GM10248 (cell line): ENCODE measurements around the gene MYO16.

Experiments used
- CTCF ChIA-PET: fragments of 300-600 bp; sonication (Branson Sonifier 250); formaldehyde crosslinking; extraction: SDS; loops from one replicate; lab custom pipeline; 2021; ENCODE audit warnings: antibody characterized with exemption; lab: Yijun Ruan, JAX
- POLR2A ChIA-PET: fragments of 350-650 bp; sonication (Branson Sonifier 250); formaldehyde crosslinking; extraction: SDS; loops from one replicate; lab custom pipeline; 2020; ENCODE audit warnings: antibody characterized with exemption; lab: Yijun Ruan, JAX
- DNase-seq: peaks from one replicate; pipeline ENCODE4 v3.0.0; 2012; ENCODE audit errors: extremely low spot score
- CTCF ChIP-seq: IDR thresholded peaks from 2 replicates; pipeline ENCODE4 v1.5.1; 2012; ENCODE audit warnings: mild to moderate bottlenecking, low read depth; ENCODE audit errors: extremely low read depth, missing control alignments, control extremely low read depth

Gene MYO16

GRCh38 chr13:108968566-108968965, 339.2 kb downstream of the MYO16 start:
- POLR2A ChIA-PET: no interaction called here
- no peak for DNase-seq
- CTCF ChIA-PET: interaction anchor here (1.2 kb wide), 1 partner anchor 8 kb away, joined by 5 read pairs; no protein-coding TSS in a partner anchor
- TF ChIP-seq CTCF: no peak

GRCh38 chr13:108974686-108975085, 345.3 kb downstream of the MYO16 start:
- POLR2A ChIA-PET: no interaction called here
- CTCF ChIA-PET: no interaction called here
- no peak for DNase-seq
- TF ChIP-seq CTCF: no peak

GRCh38 chr13:108980237-108980636, 350.8 kb downstream of the MYO16 start:
- TF ChIP-seq CTCF: no peak
- POLR2A ChIA-PET: no interaction called here
- CTCF ChIA-PET: interaction anchor here (1.0 to 2.3 kb wide), 4 partner anchors 9 to 57 kb away, joined by 3 to 14 read pairs (median 3); no protein-coding TSS in a partner anchor
- no peak for DNase-seq

GRCh38 chr13:108981407-108981806, 352.0 kb downstream of the MYO16 start:
- ChIA-PET POLR2A (no interaction called here), CTCF (interaction anchor here (1.0 to 1.4 kb wide), 3 partner anchors 8 to 39 kb away, joined by 3 to 4 read pairs (median 4); no protein-coding TSS in a partner anchor)
- TF ChIP-seq CTCF: no peak
- DNase-seq: no peak

GRCh38 chr13:108983273-108983672, 353.9 kb downstream of the MYO16 start:
- ChIA-PET CTCF (no interaction called here), POLR2A (no interaction called here)
- TF ChIP-seq CTCF: no peak
- no peak for DNase-seq

- ChIA-PET CTCF (interaction anchor here (1.3 to 1.6 kb wide), 2 partner anchors 10 to 22 kb away, joined by 3 read pairs; no protein-coding TSS in a partner anchor), POLR2A (no interaction called here)
- DNase-seq: no peak
- TF ChIP-seq CTCF: no peak
These were observed 355.0 kb downstream of the MYO16 start for GRCh38 chr13:108984251-108984920.
